Esophagus (tissue), 2 donors: ENCODE measurements around the gene CCT7. TPM values are rescaled to one million over a fixed set of nuclear protein-coding genes. Genes with fewer than 3 reads are reported as not detected.

ENCODE experiments used
- H3K27ac ChIP-seq, 2 donors: one replicate each; pipeline ENCODE4 v1.5.1; 2013; ENCODE audit warnings: low read depth in 2 of 2, mild to moderate bottlenecking in 2 of 2, inconsistent platforms in 1 of 2, low read length in 1 of 2, moderate library complexity in 1 of 2
- H3K27me3 ChIP-seq, 2 donors: one replicate each; pipeline ENCODE4 v1.6.1; 2013; ENCODE audit warnings: low read length in 2 of 2, control low read depth in 1 of 2, mild to moderate bottlenecking in 1 of 2; ENCODE audit not compliant: insufficient read depth in 2 of 2, control insufficient read depth in 1 of 2
- H3K36me3 ChIP-seq, 2 donors: one replicate each; pipeline ENCODE4 v1.6.1; 2013; ENCODE audit warnings: low read length in 1 of 2; ENCODE audit not compliant: control insufficient read depth in 2 of 2, insufficient read depth in 2 of 2
- H3K4me1 ChIP-seq, 2 donors: one replicate each; pipeline ENCODE4 v1.6.1; 2013; ENCODE audit warnings: low read length in 1 of 2; ENCODE audit not compliant: control insufficient read depth in 2 of 2, insufficient read depth in 2 of 2
- H3K4me3 ChIP-seq, 2 donors: one replicate each; pipeline ENCODE4 v1.5.1; 2013; ENCODE audit warnings: low read length in 2 of 2, mild to moderate bottlenecking in 2 of 2, low read depth in 1 of 2, moderate library complexity in 1 of 2
- H3K9me3 ChIP-seq, 2 donors: one replicate each; pipeline ENCODE4 v1.6.1; 2013; ENCODE audit warnings: mild to moderate bottlenecking in 2 of 2, low read depth in 1 of 2, low read length in 1 of 2, moderate library complexity in 1 of 2; ENCODE audit not compliant: control insufficient read depth in 2 of 2, insufficient read depth in 1 of 2
- WGBS, 2 donors: extraction: QIAGEN DNeasy Blood & Tissue Kit; methylation state at CpG; one replicate each; pipeline ENCODE4 v1.1.7; 2013; 5-methylcytosine and 5-hydroxymethylcytosine counted together
- polyA plus RNA-seq, 2 donors: library from polyadenylated mRNA; stranded (reverse); fragments of 200-250 nt; gene quantifications; one replicate each; pipeline ENCODE4 v1.2.3, GENCODE V29; 2013
- donor health status: healthy with polysubstance abuse.
- donor health status: Bipolar disorder and iron deficiency.

The CCT7 gene
- polyA plus RNA-seq, 2 donors: 101 to 164 TPM

DNA sequence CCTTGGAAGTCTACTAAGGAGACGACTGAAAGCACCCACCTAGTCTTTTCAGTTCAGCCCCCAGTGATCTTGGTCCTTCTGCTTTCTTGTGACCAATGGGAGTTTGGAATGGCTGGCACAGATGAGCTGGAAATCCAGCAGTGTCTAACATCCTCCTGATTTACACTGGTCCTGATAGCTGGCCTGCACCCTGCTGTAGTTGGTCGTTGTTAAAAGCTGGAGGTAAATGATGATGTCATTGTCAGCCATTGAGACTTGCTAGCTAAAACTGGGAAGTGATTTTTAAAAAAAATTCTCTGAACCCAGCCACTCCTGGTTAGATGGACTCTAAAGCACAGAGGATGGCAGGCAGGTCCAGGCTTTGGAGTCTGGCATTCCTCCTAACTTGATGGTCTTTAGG is 19.3 kb downstream of the CCT7 start:
- whole genome bisulfite sequencing, 2 donors: 68 to 72% methylated on average over 2 of the region's 2 CpGs
- Histone ChIP-seq H3K9me3 (no peaks in the 10 kb centered on the region), H3K36me3 (peaks cover 15 to 38% of the 10 kb centered on the region in 2 donors), H3K27me3 (no peaks in the 10 kb centered on the region), H3K4me1 (peaks cover 0 to 2% of the 10 kb centered on the region in 2 donors), H3K27ac (peak overlapping the region in 1 of 2 donors; percentile 54), H3K4me3 (no peak overlapping the region)

DNA sequence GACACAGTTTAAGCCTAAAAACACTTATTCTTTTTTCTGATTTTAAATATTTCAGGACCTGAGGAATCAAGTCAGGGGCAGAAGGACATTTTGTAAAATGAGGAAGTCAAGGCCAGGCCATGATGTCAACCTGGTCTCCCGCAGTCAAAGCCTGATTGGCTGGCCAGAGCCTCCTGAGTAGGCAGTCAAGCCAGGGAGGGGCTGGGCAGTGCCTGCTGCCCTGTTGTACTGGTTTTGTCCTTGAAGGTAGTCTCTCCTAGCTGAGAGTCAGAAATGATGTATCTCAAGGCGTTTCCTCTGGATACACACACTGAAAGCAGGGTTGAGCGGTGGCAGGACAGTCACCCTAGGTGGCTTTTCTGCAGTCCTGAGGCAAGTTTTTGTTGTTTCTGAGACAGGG is 19.8 kb downstream of the CCT7 start:
- no peaks in the 10 kb centered on the region for H3K9me3 ChIP-seq
- WGBS, 2 donors: 80 to 81% methylated on average over 3 of the region's 3 CpGs
- H3K4me3 ChIP-seq: no peak overlapping the region
- no peaks in the 10 kb centered on the region for H3K27me3 ChIP-seq
- H3K4me1 ChIP-seq: peaks cover 0 to 2% of the 10 kb centered on the region in 2 donors
- H3K36me3 ChIP-seq: peaks cover 15 to 35% of the 10 kb centered on the region in 2 donors
- H3K27ac ChIP-seq: peak overlapping the region in 1 of 2 donors; percentile 65

DNA sequence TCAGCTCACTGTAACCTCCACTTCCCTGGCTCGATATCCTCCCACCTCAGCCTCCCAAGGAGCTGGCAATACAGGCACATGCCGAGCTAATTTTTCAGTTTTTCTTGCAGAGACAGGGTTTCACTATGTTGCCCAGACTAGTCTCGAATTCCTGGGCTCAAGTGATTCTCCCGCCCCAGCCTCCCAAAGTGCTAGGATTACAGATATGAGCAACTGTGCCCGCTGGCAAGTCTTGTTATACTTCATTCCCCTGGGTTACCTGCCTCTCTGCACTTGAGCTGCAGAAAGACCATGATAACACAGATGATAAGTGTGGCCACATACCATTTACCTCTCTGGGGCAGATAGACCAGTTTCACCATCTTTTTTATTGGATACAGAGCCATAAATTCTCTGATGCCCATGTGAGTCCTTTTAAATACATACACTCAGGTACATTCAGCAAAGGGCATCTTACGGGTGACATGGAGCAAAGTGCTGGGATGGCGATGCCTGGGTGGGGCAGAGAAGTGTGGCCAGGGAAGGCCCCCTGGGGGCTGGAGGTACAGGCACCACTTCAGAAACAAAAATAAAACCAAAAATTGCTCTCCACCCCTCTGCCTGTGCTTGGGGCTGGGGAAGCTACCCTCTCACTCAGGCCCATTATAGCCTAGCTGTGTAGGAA is 20.4 kb downstream of the CCT7 start:
- Histone ChIP-seq H3K4me1 (peaks cover 0 to 2% of the 10 kb centered on the region in 2 donors), H3K36me3 (peaks cover 15 to 35% of the 10 kb centered on the region in 2 donors), H3K9me3 (no peaks in the 10 kb centered on the region), H3K27me3 (no peaks in the 10 kb centered on the region), H3K27ac (peak overlapping the region in 1 of 2 donors; percentile 65), H3K4me3 (no peak overlapping the region)
- 79 to 86% methylated on average over 7 of the region's 7 CpGs for WGBS, 2 donors

DNA sequence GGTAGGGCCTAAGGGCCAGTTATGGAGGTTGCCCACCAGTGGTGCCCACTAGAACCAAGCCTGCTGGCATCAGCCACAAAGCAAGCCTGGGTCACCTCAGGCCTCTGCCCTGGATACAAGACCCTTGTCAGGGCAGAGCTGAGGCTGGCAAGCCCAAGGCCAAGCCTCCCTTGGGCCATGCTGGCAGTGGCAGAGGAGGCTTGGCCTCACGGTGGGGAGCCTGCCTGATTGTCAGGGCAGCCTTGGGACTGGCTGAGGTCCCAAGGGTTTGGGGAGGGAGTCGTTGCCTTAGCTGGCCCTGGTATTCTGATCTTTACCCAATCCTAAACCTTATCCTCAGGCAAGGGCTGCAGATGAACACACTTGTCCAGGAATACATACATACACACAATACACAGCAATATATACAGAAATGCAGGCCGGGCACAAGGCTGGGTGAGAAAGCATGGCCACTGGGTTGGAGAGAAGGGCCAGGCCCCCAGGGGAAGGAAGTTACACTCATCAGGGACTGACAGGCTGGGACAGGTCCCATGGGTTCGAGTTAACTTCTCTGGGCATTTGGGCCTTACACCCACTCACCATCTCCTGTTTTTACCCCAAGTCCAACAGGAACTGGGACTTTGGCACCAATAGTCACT is 21.0 kb downstream of the CCT7 start:
- Histone ChIP-seq H3K4me1 (peaks cover 0 to 2% of the 10 kb centered on the region in 2 donors), H3K4me3 (no peak overlapping the region), H3K27me3 (no peaks in the 10 kb centered on the region), H3K36me3 (peaks cover 15 to 28% of the 10 kb centered on the region in 2 donors), H3K27ac (no peak overlapping the region), H3K9me3 (no peaks in the 10 kb centered on the region)
- WGBS, 2 donors: 37 to 38% methylated on average over 4 of the region's 4 CpGs

DNA sequence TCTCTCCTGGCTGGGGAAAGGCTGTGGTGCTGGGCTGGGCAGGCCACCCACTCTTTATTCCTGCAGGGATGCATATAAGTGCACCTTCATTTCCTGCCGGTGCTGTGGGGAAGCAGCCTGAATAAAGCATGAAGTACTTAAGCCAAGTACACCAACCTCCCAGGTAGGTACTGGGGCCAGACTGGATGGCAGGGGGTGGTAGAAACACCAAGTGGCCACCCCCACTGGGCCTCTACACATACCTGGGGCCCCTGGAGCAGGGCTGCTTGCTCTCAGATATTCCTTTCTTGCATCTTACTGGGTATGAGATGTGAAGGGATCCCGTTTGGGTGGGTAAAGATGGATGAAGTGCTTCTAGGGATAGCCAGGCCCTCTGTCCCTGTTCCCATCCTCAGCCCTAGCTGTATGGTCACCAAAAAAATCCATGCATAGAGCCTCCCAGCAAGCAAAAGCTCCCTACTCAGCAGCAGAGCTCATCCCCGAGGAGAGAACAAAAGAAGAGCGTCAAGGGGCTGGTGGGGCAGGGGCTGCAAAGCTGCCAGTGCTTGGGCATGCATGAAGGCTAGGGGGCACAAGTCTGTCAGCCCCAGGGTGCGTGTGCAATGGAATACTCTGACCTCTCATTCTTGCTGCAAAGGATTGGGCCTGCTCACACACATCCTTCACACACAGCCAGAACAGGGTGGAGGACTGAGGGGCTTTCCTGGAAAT is 22.0 kb downstream of the CCT7 start:
- H3K4me1 ChIP-seq: peaks cover 0 to 2% of the 10 kb centered on the region in 2 donors
- H3K9me3 ChIP-seq: no peaks in the 10 kb centered on the region
- H3K4me3 ChIP-seq: no peak overlapping the region
- WGBS, 2 donors: 70 to 71% methylated on average over 5 of the region's 5 CpGs
- no peaks in the 10 kb centered on the region for H3K27me3 ChIP-seq
- H3K36me3 ChIP-seq: peaks cover 13 to 21% of the 10 kb centered on the region in 2 donors
- H3K27ac ChIP-seq: no peak overlapping the region

DNA sequence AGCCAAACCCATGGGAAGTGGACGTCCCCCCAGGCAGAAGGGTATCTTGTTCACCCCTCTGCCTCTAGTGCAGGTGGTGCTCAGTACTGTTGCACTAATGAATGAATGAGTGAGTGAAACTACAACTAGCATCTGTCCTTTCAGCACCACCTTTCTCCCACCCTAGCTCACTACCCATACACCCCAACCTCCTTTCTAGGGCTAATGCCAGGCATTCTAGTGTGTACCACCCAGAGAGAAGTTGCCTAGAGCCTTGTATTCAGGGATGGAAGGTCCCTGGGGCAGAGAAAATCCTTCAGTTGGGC is 22.5 kb downstream of the CCT7 start:
- no peak overlapping the region for H3K4me3 ChIP-seq
- no peak overlapping the region for H3K27ac ChIP-seq
- no peaks in the 10 kb centered on the region for H3K9me3 ChIP-seq
- H3K4me1 ChIP-seq: peaks cover 0 to 2% of the 10 kb centered on the region in 2 donors
- H3K27me3 ChIP-seq: no peaks in the 10 kb centered on the region
- peaks cover 11 to 17% of the 10 kb centered on the region in 2 donors for H3K36me3 ChIP-seq
- WGBS, 2 donors: 54 to 75% methylated on average over 1 of the region's 1 CpG

DNA sequence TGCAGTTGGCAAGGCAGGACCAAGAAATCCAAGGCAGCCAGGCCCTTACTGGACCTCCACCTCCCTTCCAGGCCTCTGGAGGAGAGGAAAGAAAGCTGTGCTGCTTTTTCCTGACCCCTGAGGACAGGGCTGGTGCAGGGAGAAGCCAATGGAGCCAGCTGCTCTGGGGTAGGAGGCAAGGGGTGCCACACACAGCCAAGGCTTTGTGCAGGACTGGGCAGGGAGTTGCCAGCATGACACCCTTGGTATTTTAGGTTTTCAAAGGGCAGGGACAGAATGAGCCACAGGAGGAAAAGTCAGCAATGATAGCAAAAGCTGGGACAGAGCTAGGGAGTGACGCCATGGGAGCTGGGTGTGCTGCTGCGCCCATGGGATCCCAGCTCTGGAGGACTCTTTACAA is 22.9 kb downstream of the CCT7 start:
- H3K27me3 ChIP-seq: no peaks in the 10 kb centered on the region
- no peaks in the 10 kb centered on the region for H3K9me3 ChIP-seq
- H3K36me3 ChIP-seq: peaks cover 11 to 17% of the 10 kb centered on the region in 2 donors
- no peak overlapping the region for H3K27ac ChIP-seq
- no peak overlapping the region for H3K4me3 ChIP-seq
- peaks cover 0 to 2% of the 10 kb centered on the region in 2 donors for H3K4me1 ChIP-seq
- WGBS, 2 donors: 93 to 95% methylated on average over 2 of the region's 2 CpGs

DNA sequence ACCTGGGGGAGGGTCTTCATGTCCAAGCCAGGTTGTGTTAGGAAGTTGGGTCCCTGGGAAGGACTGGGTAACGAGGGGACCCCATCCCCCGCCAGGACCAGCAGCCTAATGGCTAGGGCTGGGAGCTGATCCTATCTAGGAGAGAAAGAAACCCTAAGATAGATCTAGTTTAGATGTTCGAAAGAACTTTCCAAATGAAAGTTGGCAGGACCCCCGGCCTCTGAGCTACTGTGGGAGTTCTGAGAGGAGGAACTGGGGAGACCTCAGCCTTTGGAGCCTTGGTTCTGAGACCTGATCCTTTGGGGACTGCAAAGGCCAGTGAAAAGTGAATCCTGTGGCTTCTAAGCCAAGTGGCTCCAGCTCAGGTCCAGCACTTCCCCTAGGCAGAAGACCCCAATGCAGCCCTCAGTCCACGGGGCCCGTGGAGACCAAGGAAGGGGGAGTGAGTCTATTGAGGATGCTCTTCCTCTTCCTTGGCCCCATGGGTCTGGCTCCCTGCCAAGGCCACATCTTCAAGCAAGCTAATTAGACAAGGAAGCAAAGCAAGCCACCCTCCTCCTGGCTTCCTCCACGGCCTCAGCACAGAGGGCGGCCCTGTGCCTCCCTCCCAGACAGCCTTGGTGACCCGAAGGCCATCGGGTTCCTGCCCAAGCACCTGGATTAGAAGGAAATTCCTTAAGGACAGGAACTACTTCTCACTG is 23.5 kb downstream of the CCT7 start:
- Histone ChIP-seq H3K36me3 (peaks cover 9 to 14% of the 10 kb centered on the region in 2 donors), H3K9me3 (no peaks in the 10 kb centered on the region), H3K27me3 (no peaks in the 10 kb centered on the region), H3K27ac (no peak overlapping the region), H3K4me1 (peaks cover 0 to 2% of the 10 kb centered on the region in 2 donors), H3K4me3 (no peak overlapping the region)
- 68 to 69% methylated on average over 10 of the region's 10 CpGs for WGBS, 2 donors

DNA sequence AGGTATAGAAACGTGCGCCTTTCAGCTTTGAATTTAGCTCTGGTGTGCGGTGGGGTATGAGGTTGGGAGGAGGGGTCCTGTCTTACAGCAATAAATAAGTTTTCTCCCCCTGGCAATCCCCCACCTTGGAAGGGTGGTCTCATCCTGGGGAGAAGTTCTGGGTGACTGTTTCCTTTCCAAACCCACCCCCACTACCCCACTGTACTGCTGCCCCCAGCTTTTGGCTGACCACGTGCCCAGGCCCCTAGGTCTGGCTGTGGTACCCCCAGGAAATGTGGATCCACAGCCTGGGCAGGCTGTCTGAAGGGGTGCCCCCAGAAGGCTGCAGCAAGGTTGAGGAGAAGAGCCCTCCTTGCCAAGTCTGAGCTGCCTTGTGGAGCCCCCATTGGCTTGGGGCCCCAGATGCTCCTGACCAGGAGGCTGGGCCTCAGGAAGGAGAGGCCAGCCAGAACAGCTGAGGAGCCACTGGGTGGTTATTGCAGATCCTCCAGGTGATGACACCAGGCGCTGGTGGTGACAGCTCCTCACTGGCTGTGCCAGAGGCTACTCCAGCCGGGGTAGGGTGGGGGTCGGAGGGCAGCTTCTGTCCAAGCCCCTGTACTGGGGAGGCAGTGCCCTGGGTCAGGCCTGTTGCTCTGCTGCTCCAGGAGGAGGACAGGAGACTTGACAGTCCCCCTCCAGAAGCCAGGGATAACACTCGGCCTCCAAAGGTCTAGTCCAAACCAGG is 24.2 kb downstream of the CCT7 start:
- Histone ChIP-seq H3K4me1 (peaks cover 0 to 2% of the 10 kb centered on the region in 2 donors), H3K9me3 (no peaks in the 10 kb centered on the region), H3K27me3 (no peaks in the 10 kb centered on the region), H3K36me3 (peaks cover 5 to 7% of the 10 kb centered on the region in 2 donors), H3K4me3 (no peak overlapping the region), H3K27ac (no peak overlapping the region)
- WGBS, 2 donors: 87 to 91% methylated on average over 8 of the region's 8 CpGs
